ENCODE measurements around the gene ZC3H14.

- TF ChIP-seq, protein P1, sequence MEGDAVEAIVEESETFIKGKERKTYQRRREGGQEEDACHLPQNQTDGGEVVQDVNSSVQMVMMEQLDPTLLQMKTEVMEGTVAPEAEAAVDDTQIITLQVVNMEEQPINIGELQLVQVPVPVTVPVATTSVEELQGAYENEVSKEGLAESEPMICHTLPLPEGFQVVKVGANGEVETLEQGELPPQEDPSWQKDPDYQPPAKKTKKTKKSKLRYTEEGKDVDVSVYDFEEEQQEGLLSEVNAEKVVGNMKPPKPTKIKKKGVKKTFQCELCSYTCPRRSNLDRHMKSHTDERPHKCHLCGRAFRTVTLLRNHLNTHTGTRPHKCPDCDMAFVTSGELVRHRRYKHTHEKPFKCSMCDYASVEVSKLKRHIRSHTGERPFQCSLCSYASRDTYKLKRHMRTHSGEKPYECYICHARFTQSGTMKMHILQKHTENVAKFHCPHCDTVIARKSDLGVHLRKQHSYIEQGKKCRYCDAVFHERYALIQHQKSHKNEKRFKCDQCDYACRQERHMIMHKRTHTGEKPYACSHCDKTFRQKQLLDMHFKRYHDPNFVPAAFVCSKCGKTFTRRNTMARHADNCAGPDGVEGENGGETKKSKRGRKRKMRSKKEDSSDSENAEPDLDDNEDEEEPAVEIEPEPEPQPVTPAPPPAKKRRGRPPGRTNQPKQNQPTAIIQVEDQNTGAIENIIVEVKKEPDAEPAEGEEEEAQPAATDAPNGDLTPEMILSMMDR (IDR thresholded peaks at IDR 0.05; ENCODE audit: borderline replicate concordance, extremely low read depth, low read length, poor library complexity, severe bottlenecking): no peak
- no peak for TF ChIP-seq EZH2 (IDR thresholded peaks at IDR 0.05; ENCODE audit: borderline replicate concordance, low read depth, low read length, severe bottlenecking)
Observed at GRCh38 chr14:88542857-88543795, 19.7 kb upstream of the ZC3H14 start.

All from DND-41 (cell line).